K562 (cell line): Measurements from ENCODE around the gene TOM1L2. TPM values are rescaled to one million over a fixed set of nuclear protein-coding genes. Genes with fewer than 3 reads are reported as not detected.
A peak's percentile ranks its signal among the peaks of the same experiment; 100 is the strongest.

Source experiments
- CBFB ChIP-seq: sonication (generic); formaldehyde crosslinking; IDR thresholded peaks from 2 replicates; pipeline ENCODE4 v1.4.0; 2020; ENCODE audit warnings: mild to moderate bottlenecking, missing genetic modification reagents
- EWSR1 ChIP-seq: fragments of 450-650 bp; IDR thresholded peaks from 2 replicates; pipeline ENCODE4 v1.6.1; 2018; ENCODE audit warnings: borderline replicate concordance, mild to moderate bottlenecking, low read depth, moderate library complexity; ENCODE audit not compliant: partially characterized antibody
- FOXJ2 ChIP-seq: fragments of 200-800 bp; sonication (Bioruptor generic); IDR thresholded peaks from 2 replicates; pipeline ENCODE4 v1.6.1; 2016; ENCODE audit warnings: missing genetic modification characterization, missing compliant biosample characterization
- FOXK2 ChIP-seq, 2 experiments: fragments of 450-650 bp; IDR thresholded peaks in 1 of 2; conservative IDR thresholded peaks in 1 of 2; 2 replicates each; pipeline ENCODE4 v1.6.1; 2016; ENCODE audit warnings: low read depth in 2 of 2, mild to moderate bottlenecking in 1 of 2
- HDAC6 ChIP-seq: IDR thresholded peaks from 2 replicates; pipeline ENCODE4 v1.6.1; 2012; ENCODE audit warnings: low read depth, mild to moderate bottlenecking, control low read depth, inconsistent platforms, low read length, moderate library complexity
- KLF1 ChIP-seq: fragments of 450-650 bp; IDR thresholded peaks from 2 replicates; pipeline ENCODE4 v1.6.1; 2016; ENCODE audit warnings: missing genetic modification characterization, missing compliant biosample characterization
- KLF10 ChIP-seq: fragments of 250-450 bp; sonication (Bioruptor Pico); IDR thresholded peaks from 2 replicates; pipeline ENCODE4 v1.6.1; 2021; ENCODE audit warnings: matching md5 sums
- NFXL1 ChIP-seq: fragments of 450-650 bp; formaldehyde crosslinking; IDR thresholded peaks from 2 replicates; pipeline ENCODE4 v1.4.0; 2021; ENCODE audit warnings: mild to moderate bottlenecking
- NFYB ChIP-seq: IDR thresholded peaks from 2 replicates; pipeline ENCODE4 v1.6.1; 2011; ENCODE audit warnings: mild to moderate bottlenecking, moderate library complexity; ENCODE audit not compliant: insufficient read length; ENCODE audit errors: extremely low read depth
- RB1 ChIP-seq: fragments of 450-650 bp; IDR thresholded peaks from 2 replicates; pipeline ENCODE4 v1.6.1; 2017; ENCODE audit warnings: low read depth, mild to moderate bottlenecking
- ZFX ChIP-seq: sonication (generic); formaldehyde crosslinking; IDR thresholded peaks from 2 replicates; pipeline ENCODE4 v1.8.0; 2022; ENCODE audit warnings: mild to moderate bottlenecking, missing genetic modification reagents, moderate library complexity
- ZNF12 ChIP-seq: sonication (generic); formaldehyde crosslinking; IDR thresholded peaks from 2 replicates; pipeline ENCODE4 v1.4.0; 2020; ENCODE audit warnings: mild to moderate bottlenecking, missing genetic modification reagents
- polyA plus RNA-seq, 8 experiments: library from polyadenylated mRNA; depleted of rRNA in 4 of 8; stranded (reverse) in 5 of 8; unstranded in 3 of 8; fragments of >200 nt; fragmentation: Nextera tagmentation in 2 of 8; fragmentation: Illumina TruSeq in 1 of 8; extraction: Ambion mirVana in 2 of 8; extraction: Trizol in 1 of 8; gene quantifications; 2 replicates each; pipeline versions ENCODE4 v1.2.1 to v1.2.3, GENCODE V29; 2011 to 2014; ENCODE audit warnings: inconsistent platforms in 1 of 8, missing spikeins in 1 of 8
- total RNA-seq, 7 experiments: library from RNA; depleted of rRNA in 6 of 7; stranded (reverse); fragments of >200 nt in 6 of 7; fragmentation: Illumina TruSeq in 2 of 7; extraction: Trizol in 2 of 7; gene quantifications; 2 replicates each; pipeline versions ENCODE4 v1.2.1 to v1.2.3, GENCODE V29; 2011 to 2021; ENCODE audit warnings: low replicate concordance in 1 of 7
- TF ChIP-seq, protein P1 (sequence below): sonication (generic); formaldehyde crosslinking; IDR thresholded peaks from 2 replicates; pipeline ENCODE4 v1.8.0; 2022; ENCODE audit warnings: mild to moderate bottlenecking, missing genetic modification reagents
- TF ChIP-seq, protein P2 (sequence below): fragments of 250-450 bp; sonication (Bioruptor Pico); IDR thresholded peaks from 2 replicates; pipeline ENCODE4 v1.8.0; 2022; ENCODE audit warnings: inconsistent platforms, mild to moderate bottlenecking, moderate library complexity, borderline replicate concordance
- TF ChIP-seq, protein P3 (sequence below), 2 experiments: fragments of 250-450 bp in 1 of 2; fragments of 450-650 bp in 1 of 2; sonication (Bioruptor Pico) in 1 of 2; IDR thresholded peaks; 2 replicates each; pipeline versions ENCODE4 v1.6.1 to v1.8.0; 2016 to 2021; ENCODE audit warnings: mild to moderate bottlenecking in 2 of 2, moderate library complexity in 2 of 2, missing compliant biosample characterization in 1 of 2, missing genetic modification characterization in 1 of 2
- TF ChIP-seq, protein P4 (sequence below): fragments of 450-650 bp; IDR thresholded peaks from 2 replicates; pipeline ENCODE4 v1.6.1; 2016; ENCODE audit warnings: antibody characterized with exemption

TOM1L2 gene
- total and polyA plus RNA-seq, 9 of the 15 experiments (the other 6 are each of a cell fraction or from before 2014, with no cell fraction given): 0.07 to 6.0 (median 2.5) TPM

DNA sequence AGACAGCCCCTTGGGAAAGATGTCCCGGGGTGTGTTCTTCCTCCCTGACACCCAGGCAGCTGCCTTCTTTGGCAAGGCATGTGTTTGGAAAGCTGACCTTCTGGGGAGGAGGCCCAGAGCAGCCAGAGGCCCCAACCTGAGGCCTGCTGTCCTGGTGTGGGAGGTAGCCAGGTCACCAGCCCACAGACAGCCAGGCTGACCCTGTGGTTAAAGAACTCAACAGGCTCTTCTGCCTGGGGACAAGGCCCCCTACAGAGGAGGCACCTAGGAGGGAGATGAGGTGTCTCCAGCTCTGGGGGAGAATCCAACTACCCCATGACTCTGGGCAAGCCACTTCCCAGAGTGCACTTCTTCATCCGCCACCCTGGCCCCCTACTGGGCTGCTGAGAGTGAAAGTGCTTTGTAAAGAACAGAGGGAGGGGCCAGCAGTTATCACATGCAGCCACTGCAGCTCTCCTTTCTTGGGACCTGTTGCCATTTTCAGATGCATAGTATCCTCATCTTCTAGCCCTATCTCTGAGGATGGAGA is 122.3 kb downstream of the TOM1L2 start (continued):
- TF ChIP-seq, protein P1, sequence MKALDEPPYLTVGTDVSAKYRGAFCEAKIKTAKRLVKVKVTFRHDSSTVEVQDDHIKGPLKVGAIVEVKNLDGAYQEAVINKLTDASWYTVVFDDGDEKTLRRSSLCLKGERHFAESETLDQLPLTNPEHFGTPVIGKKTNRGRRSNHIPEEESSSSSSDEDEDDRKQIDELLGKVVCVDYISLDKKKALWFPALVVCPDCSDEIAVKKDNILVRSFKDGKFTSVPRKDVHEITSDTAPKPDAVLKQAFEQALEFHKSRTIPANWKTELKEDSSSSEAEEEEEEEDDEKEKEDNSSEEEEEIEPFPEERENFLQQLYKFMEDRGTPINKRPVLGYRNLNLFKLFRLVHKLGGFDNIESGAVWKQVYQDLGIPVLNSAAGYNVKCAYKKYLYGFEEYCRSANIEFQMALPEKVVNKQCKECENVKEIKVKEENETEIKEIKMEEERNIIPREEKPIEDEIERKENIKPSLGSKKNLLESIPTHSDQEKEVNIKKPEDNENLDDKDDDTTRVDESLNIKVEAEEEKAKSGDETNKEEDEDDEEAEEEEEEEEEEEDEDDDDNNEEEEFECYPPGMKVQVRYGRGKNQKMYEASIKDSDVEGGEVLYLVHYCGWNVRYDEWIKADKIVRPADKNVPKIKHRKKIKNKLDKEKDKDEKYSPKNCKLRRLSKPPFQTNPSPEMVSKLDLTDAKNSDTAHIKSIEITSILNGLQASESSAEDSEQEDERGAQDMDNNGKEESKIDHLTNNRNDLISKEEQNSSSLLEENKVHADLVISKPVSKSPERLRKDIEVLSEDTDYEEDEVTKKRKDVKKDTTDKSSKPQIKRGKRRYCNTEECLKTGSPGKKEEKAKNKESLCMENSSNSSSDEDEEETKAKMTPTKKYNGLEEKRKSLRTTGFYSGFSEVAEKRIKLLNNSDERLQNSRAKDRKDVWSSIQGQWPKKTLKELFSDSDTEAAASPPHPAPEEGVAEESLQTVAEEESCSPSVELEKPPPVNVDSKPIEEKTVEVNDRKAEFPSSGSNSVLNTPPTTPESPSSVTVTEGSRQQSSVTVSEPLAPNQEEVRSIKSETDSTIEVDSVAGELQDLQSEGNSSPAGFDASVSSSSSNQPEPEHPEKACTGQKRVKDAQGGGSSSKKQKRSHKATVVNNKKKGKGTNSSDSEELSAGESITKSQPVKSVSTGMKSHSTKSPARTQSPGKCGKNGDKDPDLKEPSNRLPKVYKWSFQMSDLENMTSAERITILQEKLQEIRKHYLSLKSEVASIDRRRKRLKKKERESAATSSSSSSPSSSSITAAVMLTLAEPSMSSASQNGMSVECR (CRISPR knock-in tag): no peak
- no peak for TF ChIP-seq NFYB
- TF ChIP-seq, protein P2, sequence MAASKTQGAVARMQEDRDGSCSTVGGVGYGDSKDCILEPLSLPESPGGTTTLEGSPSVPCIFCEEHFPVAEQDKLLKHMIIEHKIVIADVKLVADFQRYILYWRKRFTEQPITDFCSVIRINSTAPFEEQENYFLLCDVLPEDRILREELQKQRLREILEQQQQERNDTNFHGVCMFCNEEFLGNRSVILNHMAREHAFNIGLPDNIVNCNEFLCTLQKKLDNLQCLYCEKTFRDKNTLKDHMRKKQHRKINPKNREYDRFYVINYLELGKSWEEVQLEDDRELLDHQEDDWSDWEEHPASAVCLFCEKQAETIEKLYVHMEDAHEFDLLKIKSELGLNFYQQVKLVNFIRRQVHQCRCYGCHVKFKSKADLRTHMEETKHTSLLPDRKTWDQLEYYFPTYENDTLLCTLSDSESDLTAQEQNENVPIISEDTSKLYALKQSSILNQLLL (CRISPR knock-in tag): no peak
- peak; percentile 63 for TF ChIP-seq ZFX (CRISPR knock-in tag)
- TF ChIP-seq KLF1 (tag): no peak
- peak; percentile 53 to 69; a peak in 3 of 4 replicates for TF ChIP-seq FOXK2 (conservative IDR thresholded peaks at IDR 0.05 in 1 of 2, IDR thresholded peaks at IDR 0.05 in 1 of 2; ENCODE audit: low read depth in 2 of 2)
- no peak for TF ChIP-seq EWSR1
- TF ChIP-seq ZNF12 (CRISPR knock-in tag): no peak
- TF ChIP-seq HDAC6: no peak
- TF ChIP-seq, protein P3, sequence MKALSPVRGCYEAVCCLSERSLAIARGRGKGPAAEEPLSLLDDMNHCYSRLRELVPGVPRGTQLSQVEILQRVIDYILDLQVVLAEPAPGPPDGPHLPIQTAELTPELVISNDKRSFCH (CRISPR knock-in tag; IDR thresholded peaks at IDR 0.05): no peak; the same call in 1 of the 2 replicates
- TF ChIP-seq, protein P3 (tag; IDR thresholded peaks at IDR 0.05): peak; percentile 90
- no peak for TF ChIP-seq RB1
- TF ChIP-seq KLF10 (CRISPR knock-in tag): no peak
- no peak for TF ChIP-seq CBFB (CRISPR knock-in tag)
- TF ChIP-seq, protein P4, sequence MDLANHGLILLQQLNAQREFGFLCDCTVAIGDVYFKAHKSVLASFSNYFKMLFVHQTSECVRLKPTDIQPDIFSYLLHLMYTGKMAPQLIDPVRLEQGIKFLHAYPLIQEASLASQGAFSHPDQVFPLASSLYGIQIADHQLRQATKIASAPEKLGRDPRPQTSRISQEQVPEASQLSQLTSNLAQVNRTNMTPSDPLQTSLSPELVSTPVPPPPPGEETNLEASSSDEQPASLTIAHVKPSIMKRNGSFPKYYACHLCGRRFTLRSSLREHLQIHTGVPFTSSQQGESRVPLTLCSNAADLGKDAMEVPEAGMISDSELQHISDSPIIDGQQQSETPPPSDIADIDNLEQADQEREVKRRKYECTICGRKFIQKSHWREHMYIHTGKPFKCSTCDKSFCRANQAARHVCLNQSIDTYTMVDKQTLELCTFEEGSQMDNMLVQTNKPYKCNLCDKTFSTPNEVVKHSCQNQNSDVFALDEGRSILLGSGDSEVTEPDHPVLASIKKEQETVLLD: no peak; the same call in 1 of the 2 replicates
- no peak for TF ChIP-seq FOXJ2 (tag)
- no peak for TF ChIP-seq NFXL1 (CRISPR knock-in tag)
